GM18520 (cell line): ENCODE measurements around the gene DKC1.

Experiments used
- ATAC-seq: cut with Tn5 transposase; IDR thresholded peaks from one replicate; pipeline ENCODE4 v1.9.1; 2021; ENCODE audit not compliant: unreplicated experiment

The DKC1 gene

GRCh38 chrX:154762537-154763296 is at the start of gene DKC1:
DKC1 (plus strand) TSS chrX:154762864; CDS start chrX:154762966, 102 bp downstream.
- peak; percentile 89 for ATAC-seq

- no peak for ATAC-seq
These were observed 47.7 kb upstream of the DKC1 start for GRCh38 chrX:154714925-154715324.

- ATAC-seq = no peak
These were observed 46.8 kb upstream of the DKC1 start for GRCh38 chrX:154715825-154716224.

GRCh38 chrX:154717824-154718223 is 44.8 kb upstream of the DKC1 start:
- ATAC-seq = no peak

GRCh38 chrX:154718616-154719015 is 44.0 kb upstream of the DKC1 start:
- no peak for ATAC-seq

GRCh38 chrX:154719132-154719675 is 43.5 kb upstream of the DKC1 start:
- ATAC-seq = no peak

- no peak for ATAC-seq
These were observed 42.6 kb upstream of the DKC1 start for GRCh38 chrX:154720067-154720466.

GRCh38 chrX:154721155-154721554 is 41.5 kb upstream of the DKC1 start:
- no peak for ATAC-seq

GRCh38 chrX:154724993-154725756 is 37.5 kb upstream of the DKC1 start:
- peak; percentile 61 for ATAC-seq

- no peak for ATAC-seq
These were observed 35.2 kb upstream of the DKC1 start for GRCh38 chrX:154727418-154727817.

- no peak for ATAC-seq
These were observed 34.8 kb upstream of the DKC1 start for GRCh38 chrX:154727871-154728270.

- ATAC-seq = no peak
These were observed 34.1 kb upstream of the DKC1 start for GRCh38 chrX:154728431-154729190.

- ATAC-seq = no peak
These were observed 33.2 kb upstream of the DKC1 start for GRCh38 chrX:154729439-154729838.

GRCh38 chrX:154730253-154730891 is 32.3 kb upstream of the DKC1 start:
- no peak for ATAC-seq

- ATAC-seq = no peak
These were observed 31.5 kb upstream of the DKC1 start for GRCh38 chrX:154731184-154731583.

- ATAC-seq = no peak
These were observed 30.8 kb upstream of the DKC1 start for GRCh38 chrX:154731881-154732280.

- ATAC-seq = no peak
These were observed 30.1 kb upstream of the DKC1 start for GRCh38 chrX:154732421-154733065.

GRCh38 chrX:154733066-154733425 is 29.6 kb upstream of the DKC1 start:
- no peak for ATAC-seq

- no peak for ATAC-seq
These were observed 28.4 kb upstream of the DKC1 start for GRCh38 chrX:154734061-154734781.
